NCI-H2107 treated with DMSO at 0.1 percent for 48 hours (cell line): ENCODE results near the gene SPAG4.

ENCODE experiments used
- DNase-seq: peaks from one replicate; lab custom pipeline; 2025; ENCODE audit not compliant: unreplicated experiment; lab: John Stamatoyannopoulos, UW

SPAG4 gene

GRCh38 chr20:35652641-35653429 is 37.2 kb downstream of the SPAG4 start:
- DNase-seq, result no peak

GRCh38 chr20:35653430-35653734 is 37.8 kb downstream of the SPAG4 start:
- DNase-seq, result no peak

- DNase-seq, result no peak
These were observed 38.3 kb downstream of the SPAG4 start for GRCh38 chr20:35653893-35654292.

GRCh38 chr20:35654415-35654814 is 38.8 kb downstream of the SPAG4 start:
- DNase-seq, result no peak

- DNase-seq, result peak; percentile 5
These were observed 41.6 kb downstream of the SPAG4 start for GRCh38 chr20:35657271-35657670.

GRCh38 chr20:35660122-35660937 is 44.7 kb downstream of the SPAG4 start:
- DNase-seq, result no peak

- DNase-seq, result no peak
These were observed 45.4 kb downstream of the SPAG4 start for GRCh38 chr20:35661053-35661452.

- DNase-seq, result no peak
These were observed 46.3 kb downstream of the SPAG4 start for GRCh38 chr20:35661908-35662307.

GRCh38 chr20:35662551-35662950 is 46.9 kb downstream of the SPAG4 start:
- no peak for DNase-seq

- peak; percentile 13 for DNase-seq
These were observed 48.2 kb downstream of the SPAG4 start for GRCh38 chr20:35663516-35664465.

- peak; percentile 64 for DNase-seq
These were observed 49.0 kb downstream of the SPAG4 start, which contains the start of the genes CPNE1 and RBM12 for GRCh38 chr20:35664466-35665206. CPNE1 (minus strand) TSS chr20:35664900; CDS start chr20:35632923, 31,977 bp downstream. RBM12 (minus strand) TSS chr20:35664900; CDS start chr20:35655322, 9,578 bp downstream.

GRCh38 chr20:35665949-35666288 is 50.3 kb downstream of the SPAG4 start:
- no peak for DNase-seq

GRCh38 chr20:35669221-35669620 is 53.6 kb downstream of the SPAG4 start:
- DNase-seq, result no peak

- no peak for DNase-seq
These were observed 54.1 kb downstream of the SPAG4 start for GRCh38 chr20:35669681-35670080.
